Germinal center (tissue), 1 donor: ENCODE results near the gene SDSL.
A peak's percentile ranks its signal among the peaks of the same experiment; 100 is the strongest.

Source experiments
- DNase-seq: peaks from one replicate; pipeline ENCODE4 v3.0.0; 2012; ENCODE audit warnings: mixed read lengths, low spot score

The SDSL gene

DNA sequence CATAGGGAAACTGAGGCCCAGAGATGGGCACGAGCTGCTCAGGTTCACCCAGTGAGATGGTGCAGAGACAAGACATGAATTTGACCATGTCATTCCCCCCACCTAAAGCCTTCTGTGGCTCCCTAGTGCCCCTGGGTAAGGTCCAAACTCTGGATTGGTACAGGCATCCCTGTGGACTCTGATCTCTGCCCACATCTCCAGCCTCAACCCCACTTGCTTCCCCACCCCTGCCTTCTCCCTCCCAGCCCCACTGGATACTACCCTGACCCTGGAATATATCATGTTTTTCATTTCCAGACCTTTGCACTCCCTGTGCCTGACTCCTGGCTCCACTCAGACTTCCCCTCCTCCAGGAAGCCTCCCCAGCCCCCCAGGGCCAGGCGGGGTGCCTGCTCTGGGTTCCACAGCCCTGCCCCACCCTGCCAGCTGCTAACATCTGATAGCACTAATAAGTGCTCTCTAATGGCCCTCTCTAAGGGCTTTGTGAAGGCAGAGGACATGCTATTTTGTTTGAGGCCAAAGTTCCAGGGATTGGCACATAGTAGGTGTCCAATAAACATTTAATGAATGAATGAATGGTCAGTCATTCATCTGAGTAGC is 1.1 kb upstream of the SDSL start:
- no peak for DNase-seq

DNA sequence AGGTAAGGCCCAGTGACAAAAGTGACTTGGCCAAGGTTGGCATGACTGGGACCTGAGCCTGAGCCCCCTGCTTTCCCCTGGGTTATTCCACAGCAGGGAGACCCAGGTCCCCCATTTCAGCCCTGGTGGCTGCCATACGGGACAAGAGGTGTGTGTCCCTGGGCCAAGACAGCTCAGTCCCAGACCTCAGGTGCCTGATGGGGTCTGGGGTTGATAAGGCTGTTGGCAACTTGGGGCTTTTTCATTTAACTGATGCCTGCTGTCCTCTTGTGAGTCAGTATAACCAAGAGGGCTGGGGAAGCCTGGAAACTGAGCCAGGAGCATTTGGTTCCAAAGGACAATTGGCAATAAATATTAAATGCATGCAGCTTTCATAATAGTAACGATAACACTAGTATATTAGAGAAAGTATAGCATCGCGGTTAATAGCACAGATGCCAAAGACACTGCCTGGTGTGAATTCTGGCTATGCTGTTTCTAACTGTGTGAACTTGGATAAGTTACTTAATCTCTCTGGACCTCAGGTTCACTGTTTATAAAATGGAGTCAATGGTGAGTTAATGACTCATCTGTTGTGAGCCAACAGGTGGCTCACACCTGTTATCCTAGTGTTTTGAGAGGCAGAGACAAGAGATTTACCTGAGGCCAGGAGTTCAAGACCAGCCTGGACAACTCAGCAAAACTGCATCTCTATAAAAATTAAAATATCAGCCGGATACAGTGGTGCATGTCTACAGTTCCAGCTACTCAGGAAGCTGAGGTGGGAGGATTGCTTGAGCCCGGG is 898 bp downstream of the SDSL start:
- DNase-seq, result no peak

DNA sequence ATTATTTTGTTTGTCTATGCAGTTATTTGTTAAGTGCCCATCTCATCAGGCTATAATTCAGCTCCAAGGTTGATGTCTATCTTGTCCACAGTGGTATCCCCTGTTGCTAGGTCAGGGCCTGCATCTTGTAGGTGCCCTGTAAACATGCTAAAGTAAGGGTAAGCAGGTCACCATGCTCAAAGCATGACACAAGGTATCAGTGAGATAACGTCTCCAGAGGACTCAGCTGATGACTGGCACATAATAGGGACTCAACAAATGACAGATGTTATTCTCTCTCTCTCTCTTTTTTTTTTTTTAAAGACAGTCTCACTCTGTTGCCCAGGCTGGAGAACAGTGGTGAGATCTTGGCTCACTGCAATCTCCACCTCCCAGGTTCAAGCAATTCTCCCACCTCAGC is 2.3 kb downstream of the SDSL start:
- no peak for DNase-seq

DNA sequence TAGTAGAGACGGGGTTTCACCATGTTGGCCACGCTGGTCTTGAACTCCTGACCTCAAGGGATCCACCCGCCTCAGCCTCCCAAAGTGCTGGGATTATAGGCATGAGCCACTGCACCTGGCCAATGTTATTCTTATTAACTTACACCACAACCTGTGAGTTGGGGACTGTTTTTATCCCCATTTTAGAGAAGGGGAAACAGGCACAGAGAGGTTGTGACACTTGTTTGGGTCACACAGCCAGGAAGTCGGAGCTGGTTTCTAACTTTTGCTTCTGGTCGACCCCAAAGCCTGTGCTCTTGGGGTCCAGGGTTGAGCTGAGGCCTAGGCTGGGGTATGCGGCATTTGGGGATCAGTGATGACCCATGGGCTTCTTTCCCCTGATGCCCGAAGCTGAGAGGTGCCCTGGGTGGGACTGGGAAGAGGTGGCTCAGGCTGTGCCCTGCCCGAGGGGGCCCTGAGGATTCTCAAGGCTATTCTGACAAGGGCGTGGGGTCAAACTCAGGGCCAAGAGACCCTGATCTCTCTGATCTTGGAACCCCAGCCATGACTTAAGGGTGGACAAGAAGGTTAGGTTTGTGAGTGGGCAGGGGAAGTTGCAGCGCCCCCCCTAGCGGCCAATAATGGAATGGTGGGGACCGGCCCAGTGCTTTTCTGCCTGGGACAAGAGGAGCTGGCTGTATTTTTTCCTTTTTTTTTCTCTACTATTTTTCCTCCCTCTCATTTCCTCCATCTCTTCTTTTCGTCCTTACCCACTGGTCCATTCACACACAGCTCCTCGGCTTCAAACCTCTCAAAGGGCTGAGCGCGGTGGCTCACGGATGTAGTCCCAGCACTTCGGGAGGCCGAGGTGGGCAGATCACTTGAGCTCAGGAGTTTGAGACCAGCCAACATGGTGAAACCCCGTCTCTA is 3.0 kb downstream of the SDSL start:
- peak; percentile 53 for DNase-seq

DNA sequence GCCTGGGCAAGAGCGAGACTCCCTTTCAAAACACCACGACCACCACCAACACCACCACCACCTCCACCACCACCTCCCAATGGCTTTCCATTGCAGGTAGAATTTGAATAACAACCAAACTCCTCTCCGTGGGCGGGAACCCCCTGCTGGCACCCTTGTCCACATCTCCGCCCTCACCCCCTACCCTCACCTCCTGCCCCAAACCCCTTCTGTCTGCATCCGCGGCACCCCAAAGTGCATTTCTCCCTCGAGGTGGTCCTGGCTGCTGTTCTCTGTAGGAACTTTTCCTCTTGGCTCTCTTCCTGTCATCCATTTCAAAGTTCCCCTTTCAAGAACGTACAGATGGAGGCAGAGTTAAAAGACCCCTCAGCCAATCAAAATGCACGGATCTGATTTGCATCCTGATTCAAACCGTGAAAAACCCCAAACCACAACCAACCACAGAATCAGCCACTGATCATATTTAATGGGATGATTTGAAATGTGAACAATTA is 3.8 kb downstream of the SDSL start:
- DNase-seq, result peak; percentile 46

DNA sequence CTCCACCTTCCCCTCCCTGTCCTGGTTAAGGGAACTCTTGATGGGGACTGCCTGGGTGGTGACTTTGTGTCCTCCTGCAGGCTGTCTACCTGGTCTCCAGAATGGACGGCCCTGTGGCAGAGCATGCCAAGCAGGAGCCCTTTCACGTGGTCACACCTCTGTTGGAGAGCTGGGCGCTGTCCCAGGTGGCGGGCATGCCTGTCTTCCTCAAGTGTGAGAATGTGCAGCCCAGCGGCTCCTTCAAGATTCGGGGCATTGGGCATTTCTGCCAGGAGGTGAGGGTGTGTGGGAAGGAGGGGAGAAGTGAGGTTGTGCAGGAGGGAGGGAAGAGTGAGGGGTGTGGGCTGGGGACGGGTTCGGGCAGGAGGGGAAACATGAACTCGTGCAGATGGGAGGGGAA is 5.7 kb downstream of the SDSL start:
- no peak for DNase-seq

DNA sequence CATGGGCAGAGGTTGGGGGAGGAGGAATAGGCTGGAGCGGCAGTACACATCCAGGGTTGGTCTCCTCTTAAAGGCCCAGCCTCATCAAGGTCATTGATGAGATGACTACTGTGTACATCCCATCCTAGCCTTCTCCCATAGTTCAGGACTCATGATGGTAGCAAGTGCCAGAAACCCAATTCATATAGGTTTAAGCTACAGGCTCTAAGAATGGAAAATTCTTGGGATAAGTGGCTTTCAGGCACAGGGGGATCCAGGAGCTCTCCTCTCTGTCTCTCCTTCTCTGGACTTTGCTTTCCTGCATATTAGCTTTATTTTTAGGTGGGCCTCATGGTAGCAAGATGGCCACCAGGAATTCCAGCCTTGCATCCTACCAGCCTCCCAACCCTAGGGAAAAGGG is 6.3 kb downstream of the SDSL start:
- DNase-seq, result no peak

DNA sequence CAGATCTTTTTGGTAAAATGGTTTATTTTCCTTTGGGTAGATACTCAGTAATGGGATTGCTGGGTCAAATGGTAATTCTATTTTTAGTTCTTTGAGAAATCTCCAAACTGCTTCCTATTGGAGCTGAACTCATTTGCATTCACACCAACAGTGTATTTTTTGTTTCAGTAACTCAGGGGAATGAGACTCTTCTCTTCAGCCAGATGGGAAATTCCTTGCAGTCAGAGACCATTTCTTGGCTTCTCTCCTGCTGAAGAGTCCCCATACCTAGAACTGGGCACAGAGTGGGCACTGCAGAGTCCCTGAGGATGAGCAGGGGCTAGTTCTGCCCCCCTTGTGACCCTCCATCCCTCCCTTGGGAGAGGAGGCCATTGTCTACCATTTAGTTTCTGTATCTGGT is 10.8 kb downstream of the SDSL start:
- no peak for DNase-seq

DNA sequence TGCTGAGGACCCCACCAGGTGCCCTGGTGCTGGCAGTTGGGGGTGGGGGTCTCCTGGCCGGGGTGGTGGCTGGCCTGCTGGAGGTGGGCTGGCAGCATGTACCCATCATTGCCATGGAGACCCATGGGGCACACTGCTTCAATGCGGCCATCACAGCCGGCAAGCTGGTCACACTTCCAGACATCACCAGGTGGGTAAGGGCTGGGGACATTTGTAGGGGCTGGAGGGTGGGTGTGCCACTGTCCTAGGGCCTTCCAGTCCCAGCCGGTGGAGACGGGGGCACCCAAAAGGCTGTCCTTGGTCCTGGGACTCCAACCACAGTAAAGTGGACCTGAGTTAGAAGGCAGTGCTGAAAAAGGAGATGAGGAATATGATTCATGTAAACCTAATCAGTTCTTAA is 13.2 kb downstream of the SDSL start:
- no peak for DNase-seq

DNA sequence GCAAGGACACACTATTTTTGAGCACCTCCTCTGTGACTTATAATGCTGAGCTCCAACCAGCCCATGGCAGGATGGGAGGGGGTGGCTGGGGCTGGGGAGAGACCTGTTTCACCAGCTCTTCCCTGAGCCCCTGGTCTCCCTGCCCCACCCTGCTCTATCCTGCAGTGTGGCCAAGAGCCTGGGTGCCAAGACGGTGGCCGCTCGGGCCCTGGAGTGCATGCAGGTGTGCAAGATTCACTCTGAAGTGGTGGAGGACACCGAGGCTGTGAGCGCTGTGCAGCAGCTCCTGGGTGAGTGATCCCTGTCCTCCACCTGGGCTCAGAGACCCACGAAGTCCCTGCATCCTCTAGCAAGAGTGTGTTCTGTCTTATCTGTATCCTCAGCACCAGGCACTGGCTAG is 14.4 kb downstream of the SDSL start:
- DNase-seq, result no peak

DNA sequence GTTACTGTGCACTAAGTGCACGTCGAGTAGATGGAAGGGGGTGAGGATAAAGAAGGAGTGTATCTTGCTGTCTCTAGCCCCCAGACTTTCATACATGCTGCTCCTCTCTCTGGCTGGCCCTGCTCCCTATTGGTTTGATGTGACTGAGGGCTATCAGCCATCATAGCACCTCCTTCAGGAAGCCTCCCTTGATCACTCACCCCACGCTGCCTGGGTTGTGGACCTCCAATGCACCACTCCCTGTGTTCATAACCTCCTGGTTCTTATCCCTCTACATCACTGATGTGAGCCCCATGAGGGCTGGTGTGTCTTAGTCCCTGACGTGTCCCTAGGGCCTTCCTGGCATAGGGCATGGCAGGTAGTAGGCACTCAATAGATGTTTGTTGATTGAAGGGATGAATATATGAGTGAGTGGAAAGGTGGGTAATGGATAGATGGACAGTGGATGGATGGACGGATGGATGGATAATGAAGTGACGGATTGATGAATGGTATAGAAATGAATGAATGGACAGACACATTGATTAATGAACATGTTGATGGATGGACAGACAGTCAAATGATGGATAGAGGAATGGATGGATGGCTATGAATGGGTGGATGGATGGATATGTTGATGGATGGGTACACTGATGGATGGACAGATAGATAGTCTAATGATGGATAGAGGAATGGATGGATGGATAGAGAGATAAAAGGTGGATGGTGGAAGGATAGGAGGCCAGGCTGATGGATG is 15.0 kb downstream of the SDSL start:
- no peak for DNase-seq

DNA sequence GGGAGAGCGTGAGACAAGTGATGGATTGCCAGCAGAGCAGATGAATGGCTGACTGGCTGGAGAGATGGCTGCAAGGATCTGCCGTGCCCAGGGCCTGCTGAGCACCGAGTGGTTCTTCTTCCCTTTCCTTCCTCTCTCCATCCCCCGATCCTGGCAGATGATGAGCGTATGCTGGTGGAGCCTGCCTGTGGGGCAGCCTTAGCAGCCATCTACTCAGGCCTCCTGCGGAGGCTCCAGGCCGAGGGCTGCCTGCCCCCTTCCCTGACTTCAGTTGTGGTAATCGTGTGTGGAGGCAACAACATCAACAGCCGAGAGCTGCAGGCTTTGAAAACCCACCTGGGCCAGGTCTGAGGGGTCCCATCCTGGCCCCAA is 15.5 kb downstream of the SDSL start:
- no peak for DNase-seq

DNA sequence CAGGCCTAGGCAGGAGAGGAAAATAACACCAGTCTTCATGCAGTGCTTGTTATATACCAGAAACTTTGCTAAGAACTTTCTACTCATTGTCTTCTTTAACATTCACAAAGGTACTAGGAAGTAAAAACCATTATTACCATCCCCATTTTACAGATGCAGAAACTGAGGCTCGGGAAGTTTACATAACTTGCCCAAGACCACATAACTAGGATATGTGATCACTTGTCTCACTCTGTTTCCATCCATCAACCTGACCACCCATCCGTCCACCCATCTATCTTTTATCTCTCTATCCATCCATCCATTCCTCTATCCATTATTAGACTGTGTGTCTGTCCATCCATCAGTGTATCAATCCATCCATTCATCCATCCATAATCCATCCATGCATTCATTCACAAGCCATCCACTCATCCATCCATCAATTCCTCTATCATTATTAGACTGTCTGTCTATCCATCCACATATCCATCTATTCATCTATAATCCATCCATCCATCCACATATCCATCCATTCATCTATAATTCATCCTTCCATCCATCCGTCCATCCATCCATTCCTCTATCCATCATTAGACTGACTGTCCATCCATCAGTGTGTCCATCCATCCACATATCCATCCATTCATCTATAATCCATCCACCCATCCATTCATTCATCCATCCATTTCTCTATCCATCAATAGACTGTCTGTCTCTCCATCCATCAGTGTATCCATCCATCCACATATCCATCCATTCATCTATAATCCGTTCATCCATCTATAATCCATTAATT is 16.5 kb downstream of the SDSL start:
- no peak for DNase-seq

DNA sequence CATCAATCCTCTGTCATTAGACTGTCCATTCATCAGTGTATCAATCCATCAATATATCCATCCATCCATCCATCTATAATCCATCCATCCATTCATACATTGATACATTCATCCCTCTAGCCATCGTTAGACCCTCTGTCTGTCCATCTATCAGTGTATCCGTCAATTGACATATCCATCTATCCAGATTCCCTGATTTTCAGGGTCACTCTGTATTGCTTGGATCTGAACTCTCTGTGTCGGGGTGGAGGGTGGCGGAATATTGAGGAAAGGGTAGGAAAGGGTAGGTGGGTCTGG is 17.1 kb downstream of the SDSL start:
- no peak for DNase-seq

DNA sequence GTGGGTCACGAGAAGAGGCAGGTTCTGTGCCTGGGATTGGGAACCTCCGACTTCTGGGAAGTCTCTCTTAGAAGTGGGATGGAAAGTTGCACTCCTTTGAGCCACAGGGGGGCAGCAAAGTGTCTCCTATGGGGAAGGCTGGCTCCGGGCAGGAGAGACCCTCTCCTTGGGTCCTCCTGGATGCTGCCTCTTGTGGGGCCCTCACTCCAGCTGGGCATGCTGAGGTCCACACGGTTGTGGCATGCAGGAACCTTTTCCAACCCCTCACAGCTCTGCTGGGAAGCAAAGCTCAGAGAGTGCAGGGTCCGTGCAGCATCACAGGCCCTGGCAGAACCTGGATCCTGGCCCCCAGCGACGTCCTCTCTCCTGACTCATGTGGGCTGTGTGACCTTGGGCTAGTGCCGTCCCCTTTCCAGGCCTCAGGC is 17.4 kb downstream of the SDSL start:
- DNase-seq, result no peak

DNA sequence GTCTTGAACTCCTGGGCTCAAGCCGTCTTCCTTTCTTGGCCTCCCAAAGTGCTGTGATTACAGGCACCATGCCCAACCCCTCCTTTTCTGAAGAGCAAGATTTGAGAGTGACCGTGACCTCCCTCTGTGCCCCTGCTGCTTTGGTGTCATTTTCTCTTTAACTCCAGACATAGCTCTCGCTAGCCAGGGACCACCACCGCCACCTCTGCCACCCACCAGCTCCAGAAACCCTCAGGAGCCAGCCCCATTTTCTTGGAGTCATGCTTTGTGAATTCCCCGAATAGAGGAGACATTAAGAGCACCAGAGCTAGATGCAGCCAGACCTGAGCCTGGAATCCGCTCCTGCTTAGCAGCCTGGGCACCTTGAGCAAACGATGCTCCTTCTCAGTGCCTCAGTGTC is 18.2 kb downstream of the SDSL start:
- no peak for DNase-seq

DNA sequence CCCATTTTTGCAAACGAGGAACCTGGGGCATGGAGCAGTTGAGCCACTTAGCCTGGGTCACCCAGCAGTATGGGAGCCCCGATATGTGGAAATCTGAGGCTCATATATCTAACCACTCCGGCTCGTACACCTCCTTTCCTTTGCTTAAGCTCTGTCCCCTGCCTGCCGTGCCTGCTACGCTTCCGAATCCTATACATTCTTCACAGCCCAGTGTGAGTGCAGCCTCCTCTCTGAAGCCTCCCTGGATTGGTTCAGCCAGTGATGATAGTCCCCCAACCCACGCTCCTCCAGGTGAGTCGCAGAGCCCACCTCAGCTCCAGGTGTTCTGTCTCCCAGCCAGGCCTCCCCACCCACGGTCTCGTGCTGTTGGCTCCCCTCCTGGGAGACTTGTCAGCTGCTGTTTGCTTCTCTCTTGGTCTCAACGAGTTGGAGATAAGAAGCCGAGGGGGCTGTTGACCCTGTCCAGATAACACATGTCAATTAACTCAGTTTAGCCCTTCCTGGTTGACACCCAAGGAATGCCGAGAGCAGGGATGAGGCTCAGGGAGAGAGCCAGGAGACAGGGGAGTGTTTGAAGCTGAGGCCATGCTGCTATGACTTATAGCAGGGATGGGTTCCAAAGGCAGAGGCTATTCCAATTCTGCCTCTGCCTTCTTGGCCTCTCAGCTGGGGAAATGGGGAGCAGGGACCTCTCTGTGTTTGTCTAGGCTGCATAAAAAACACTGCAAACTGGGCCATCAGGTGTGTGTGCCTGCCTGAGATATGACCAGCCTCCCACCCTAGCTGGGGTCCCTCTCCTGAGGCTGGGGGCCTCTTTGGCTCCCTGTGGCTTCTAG is 19.0 kb downstream of the SDSL start:
- DNase-seq, result no peak

DNA sequence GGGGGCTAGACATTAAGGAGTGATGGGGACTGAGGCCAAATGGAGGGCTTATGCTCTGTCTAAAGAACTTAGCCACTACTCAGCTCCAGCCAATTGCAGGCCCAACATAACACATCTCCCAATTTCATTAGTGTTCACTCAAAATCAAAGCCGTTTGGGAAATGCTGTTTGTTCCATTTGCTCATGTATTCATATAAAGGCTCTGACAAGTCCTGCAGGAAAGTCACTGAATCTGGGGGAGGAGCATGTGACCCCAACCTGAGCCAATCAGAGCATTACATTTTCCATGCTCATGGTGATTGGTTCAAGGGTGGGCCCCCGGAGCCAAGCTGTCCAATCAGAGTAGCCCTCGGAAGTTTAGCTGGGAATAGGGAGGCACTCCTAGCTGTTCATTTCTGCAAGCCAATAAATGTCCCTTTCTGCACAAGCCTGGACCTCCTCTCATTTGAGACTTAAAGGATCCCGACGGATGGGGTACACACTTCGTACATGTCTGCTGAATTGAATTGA is 20.9 kb downstream of the SDSL start:
- no peak for DNase-seq

DNA sequence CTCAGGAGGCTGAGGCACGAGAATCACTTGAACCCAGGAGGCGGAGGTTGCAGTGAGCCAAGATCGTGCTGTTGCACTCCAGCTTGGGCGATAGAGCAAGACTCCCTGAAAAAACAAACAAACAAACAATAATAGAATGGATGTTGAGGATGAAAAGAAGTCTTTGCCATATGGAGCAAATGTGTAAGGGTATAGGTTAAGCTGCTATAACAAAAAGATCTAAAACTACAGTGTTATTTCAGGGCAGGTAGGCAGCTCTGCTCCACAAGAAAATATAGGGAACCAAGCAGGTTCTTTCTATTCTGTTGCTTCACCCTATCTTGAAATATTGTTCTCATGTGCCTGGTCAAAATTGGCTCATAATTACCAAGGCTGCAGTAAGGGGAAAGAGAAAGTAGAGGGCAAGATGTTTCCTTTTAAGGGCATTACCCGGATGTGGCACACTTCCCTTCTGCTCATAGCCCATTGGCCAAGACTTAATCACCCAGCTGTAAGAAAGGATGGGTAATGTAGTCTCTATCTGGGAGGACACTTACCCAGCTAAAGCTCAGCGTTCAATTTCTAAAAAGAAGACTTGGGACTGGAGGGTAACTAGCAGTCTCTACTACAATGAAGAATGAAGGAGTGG is 23.5 kb downstream of the SDSL start:
- no peak for DNase-seq

DNA sequence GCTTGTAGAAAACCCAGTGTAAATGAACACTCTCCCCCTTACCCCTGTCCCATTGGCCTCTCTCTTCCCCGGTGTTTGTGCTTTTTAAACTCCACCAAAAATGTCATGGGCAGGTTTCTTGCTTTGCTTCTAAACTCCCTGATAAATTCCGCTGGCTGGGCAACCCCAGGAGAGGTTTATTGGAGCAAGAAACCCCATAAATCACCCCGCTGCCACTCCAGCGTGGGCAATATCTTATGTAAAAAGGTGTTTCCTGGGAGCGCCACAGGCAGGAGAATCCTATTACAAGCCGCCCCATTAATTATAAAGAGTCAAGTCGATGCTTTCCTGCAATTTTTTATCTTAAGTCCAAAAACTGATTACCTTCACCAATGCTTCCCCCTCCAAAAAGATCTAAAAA is 26.7 kb downstream of the SDSL start:
- DNase-seq, result no peak
